Measurements from ENCODE around the gene TGM1.

Gene TGM1

GRCh38 chr14:24262821-24263733 lies at the start of gene TGM1:
TGM1 (minus strand) TSS chr14:24263177; CDS start chr14:24262352, 825 bp downstream.
- DNase-seq, result no peak

- peak; percentile 35 for DNase-seq
These were observed 49.0 kb upstream of the TGM1 start for GRCh38 chr14:24311837-24312615.

- DNase-seq, result peak; percentile 66
These were observed 47.9 kb upstream of the TGM1 start, which contains the start of gene LTB4R for GRCh38 chr14:24310646-24311604. LTB4R (plus strand) TSS chr14:24311502; CDS start chr14:24315652, 4,150 bp downstream.

- DNase-seq, result no peak
These were observed 47.3 kb upstream of the TGM1 start for GRCh38 chr14:24310265-24310645.

- no peak for DNase-seq
These were observed 46.7 kb upstream of the TGM1 start, which contains the start of gene LTB4R2 for GRCh38 chr14:24309538-24310264. LTB4R2 (plus strand) TSS chr14:24310140; CDS start chr14:24310665, 525 bp downstream.

- no peak for DNase-seq
These were observed 45.6 kb upstream of the TGM1 start for GRCh38 chr14:24308342-24309124.

GRCh38 chr14:24307575-24308341 lies 44.8 kb upstream of the TGM1 start, which contains the start of gene CIDEB:
CIDEB (minus strand) TSS chr14:24307977; CDS start chr14:24307858, 119 bp downstream.
- peak; percentile 72 for DNase-seq

GRCh38 chr14:24307156-24307574 lies 44.2 kb upstream of the TGM1 start:
- DNase-seq, result no peak

- no peak for DNase-seq
These were observed 41.0 kb upstream of the TGM1 start for GRCh38 chr14:24304019-24304387.

- no peak for DNase-seq
These were observed 37.5 kb upstream of the TGM1 start for GRCh38 chr14:24300326-24300980.

- peak; percentile 86 for DNase-seq
These were observed 36.5 kb upstream of the TGM1 start, which contains the start of the genes DHRS1 and NOP9 for GRCh38 chr14:24299255-24300191. DHRS1 (minus strand) TSS chr14:24299780; CDS start chr14:24299106, 674 bp downstream. NOP9 (plus strand) TSS chr14:24299850; CDS start chr14:24299955, 105 bp downstream.

GRCh38 chr14:24298892-24299254 lies 35.9 kb upstream of the TGM1 start:
- DNase-seq, result no peak

GRCh38 chr14:24297190-24297964 lies 34.4 kb upstream of the TGM1 start:
- no peak for DNase-seq

- DNase-seq, result peak; percentile 87
These were observed 33.6 kb upstream of the TGM1 start for GRCh38 chr14:24296341-24297157.

- DNase-seq, result no peak
These were observed 30.5 kb upstream of the TGM1 start for GRCh38 chr14:24293525-24293924.

- no peak for DNase-seq
These were observed 29.3 kb upstream of the TGM1 start for GRCh38 chr14:24292118-24292807.

Data from CD4-positive, alpha-beta T cell treated with Interleukin-4 for 4 hours (primary cell).